DND-41 (cell line): ENCODE measurements around the gene OLFM3.

Source experiments
- EZH2 ChIP-seq: IDR thresholded peaks from 3 replicates; pipeline ENCODE4 v1.6.1; 2012; ENCODE audit warnings: borderline replicate concordance, low read depth, mild to moderate bottlenecking, moderate library complexity, low read length, inconsistent platforms; ENCODE audit not compliant: severe bottlenecking
- TF ChIP-seq, protein P1 (sequence below): IDR thresholded peaks from 2 replicates; pipeline ENCODE4 v1.5.1; 2012; ENCODE audit warnings: borderline replicate concordance, low read length, moderate library complexity, mild to moderate bottlenecking; ENCODE audit not compliant: poor library complexity, severe bottlenecking; ENCODE audit errors: extremely low read depth

DNA sequence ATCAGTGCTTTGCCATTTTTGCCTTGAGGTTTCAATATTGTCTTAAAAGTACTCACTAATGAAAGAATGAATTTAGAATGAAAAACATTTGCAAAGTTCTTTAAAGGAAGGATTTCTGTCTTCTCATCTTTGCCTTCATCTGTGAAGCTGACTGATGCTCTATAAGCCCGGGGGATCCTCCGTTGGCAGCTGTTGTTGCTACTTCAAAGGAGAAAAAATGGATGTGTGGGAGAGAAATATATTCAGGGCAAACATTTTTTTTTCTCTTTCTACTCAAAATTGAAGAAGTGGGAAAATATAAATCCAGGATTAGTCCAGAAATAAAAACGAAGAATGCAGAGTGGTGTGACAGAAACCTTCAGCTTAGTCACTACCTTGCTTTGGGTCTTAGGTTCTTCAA is 142.5 kb downstream of the OLFM3 start:
- TF ChIP-seq, protein P1, sequence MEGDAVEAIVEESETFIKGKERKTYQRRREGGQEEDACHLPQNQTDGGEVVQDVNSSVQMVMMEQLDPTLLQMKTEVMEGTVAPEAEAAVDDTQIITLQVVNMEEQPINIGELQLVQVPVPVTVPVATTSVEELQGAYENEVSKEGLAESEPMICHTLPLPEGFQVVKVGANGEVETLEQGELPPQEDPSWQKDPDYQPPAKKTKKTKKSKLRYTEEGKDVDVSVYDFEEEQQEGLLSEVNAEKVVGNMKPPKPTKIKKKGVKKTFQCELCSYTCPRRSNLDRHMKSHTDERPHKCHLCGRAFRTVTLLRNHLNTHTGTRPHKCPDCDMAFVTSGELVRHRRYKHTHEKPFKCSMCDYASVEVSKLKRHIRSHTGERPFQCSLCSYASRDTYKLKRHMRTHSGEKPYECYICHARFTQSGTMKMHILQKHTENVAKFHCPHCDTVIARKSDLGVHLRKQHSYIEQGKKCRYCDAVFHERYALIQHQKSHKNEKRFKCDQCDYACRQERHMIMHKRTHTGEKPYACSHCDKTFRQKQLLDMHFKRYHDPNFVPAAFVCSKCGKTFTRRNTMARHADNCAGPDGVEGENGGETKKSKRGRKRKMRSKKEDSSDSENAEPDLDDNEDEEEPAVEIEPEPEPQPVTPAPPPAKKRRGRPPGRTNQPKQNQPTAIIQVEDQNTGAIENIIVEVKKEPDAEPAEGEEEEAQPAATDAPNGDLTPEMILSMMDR: no peak
- no peak for TF ChIP-seq EZH2
